Neural progenitor cell (in vitro differentiated cells): Measurements from ENCODE around the gene PC. TPM values are rescaled to one million over a fixed set of nuclear protein-coding genes. Genes with fewer than 3 reads are reported as not detected.
A peak's percentile ranks its signal among the peaks of the same experiment; 100 is the strongest.

Experiments used
- DNase-seq: peaks from one replicate; pipeline ENCODE4 v3.0.0-alpha.2; 2016; ENCODE audit warnings: low spot score
- H2AFZ ChIP-seq: fragments of 200-600 bp; sonication (generic); replicated peaks from 2 replicates; pipeline ENCODE4 v1.6.1; 2016; ENCODE audit warnings: antibody characterized with exemption
- H3F3A ChIP-seq: fragments of 200-600 bp; sonication (generic); 2 replicates; pipeline ENCODE4 v1.6.1; 2016; ENCODE audit warnings: antibody characterized with exemption, low read depth
- H3K27ac ChIP-seq: fragments of 200-600 bp; sonication (generic); 2 replicates; pipeline ENCODE4 v1.5.1; 2016; ENCODE audit warnings: mild to moderate bottlenecking
- H3K27me3 ChIP-seq: fragments of 200-600 bp; sonication (generic); 2 replicates; pipeline ENCODE4 v1.6.1; 2016; ENCODE audit warnings: mild to moderate bottlenecking, moderate library complexity
- H3K36me3 ChIP-seq: fragments of 200-600 bp; sonication (generic); 2 replicates; pipeline ENCODE4 v1.5.1; 2016
- H3K4me1 ChIP-seq: fragments of 200-600 bp; sonication (generic); 2 replicates; pipeline ENCODE4 v1.6.1; 2016; ENCODE audit warnings: mixed run types
- H3K4me2 ChIP-seq: fragments of 200-600 bp; sonication (generic); 2 replicates; pipeline ENCODE4 v1.6.1; 2016
- H3K4me3 ChIP-seq: fragments of 200-600 bp; sonication (generic); 2 replicates; pipeline ENCODE4 v1.5.1; 2016
- H3K79me2 ChIP-seq: fragments of 200-600 bp; sonication (generic); 2 replicates; pipeline ENCODE4 v1.6.1; 2016; ENCODE audit warnings: low read depth
- H3K9ac ChIP-seq: fragments of 200-600 bp; sonication (generic); 2 replicates; pipeline ENCODE4 v1.6.1; 2016
- H3K9me3 ChIP-seq: fragments of 200-600 bp; sonication (generic); 2 replicates; pipeline ENCODE4 v1.5.1; 2016; ENCODE audit warnings: low read depth
- H4K20me1 ChIP-seq: fragments of 200-600 bp; sonication (generic); 2 replicates; pipeline ENCODE4 v1.6.1; 2016; ENCODE audit warnings: low read depth
- H3K27ac Mint-ChIP-seq: 3 replicates; pipeline ENCODE4 v1.8.0; 2021; ENCODE audit warnings: mixed read lengths
- H3K27me3 Mint-ChIP-seq: 2 replicates; pipeline ENCODE4 v1.8.0; 2022; ENCODE audit warnings: low read depth, mild to moderate bottlenecking, inconsistent platforms, moderate library complexity, mixed read lengths; ENCODE audit not compliant: insufficient read depth
- H3K36me3 Mint-ChIP-seq: 3 replicates; pipeline ENCODE4 v1.8.0; 2021; ENCODE audit warnings: mixed read lengths
- H3K4me1 Mint-ChIP-seq: 3 replicates; pipeline ENCODE4 v1.8.0; 2021; ENCODE audit warnings: mixed read lengths
- H3K4me3 Mint-ChIP-seq: 3 replicates; pipeline ENCODE4 v1.8.0; 2021; ENCODE audit warnings: mild to moderate bottlenecking, moderate library complexity, mixed read lengths
- H3K9me3 Mint-ChIP-seq: 3 replicates; pipeline ENCODE4 v1.8.0; 2020; ENCODE audit warnings: mixed read lengths
- CTCF ChIP-seq: fragments of 200-600 bp; sonication (generic); IDR thresholded peaks from 2 replicates; pipeline ENCODE4 v1.5.1; 2017; ENCODE audit warnings: antibody characterized with exemption, mild to moderate bottlenecking
- EZH2 ChIP-seq: fragments of 200-600 bp; sonication (generic); IDR thresholded peaks from 2 replicates; pipeline ENCODE4 v1.6.1; 2017; ENCODE audit warnings: antibody characterized with exemption, mild to moderate bottlenecking, moderate library complexity
- EZH2phosphoT487 ChIP-seq: fragments of 200-600 bp; sonication (generic); IDR thresholded peaks from 2 replicates; pipeline ENCODE4 v1.6.1; 2017; ENCODE audit warnings: antibody characterized with exemption
- total RNA-seq: library from RNA; depleted of rRNA; stranded (reverse); fragments of >200 nt; gene quantifications from 2 replicates; pipeline ENCODE4 v1.2.3, GENCODE V29; 2015; ENCODE audit warnings: low replicate concordance

Gene PC
- total RNA-seq, 1 donor from 2014 or later = 11.4 TPM

GRCh38 chr11:66820381-66820780, 137.8 kb downstream of the PC start:
- Mint-ChIP-seq H3K4me3 (no peak overlapping the region), H3K9me3 (no peaks in the 10 kb centered on the region), H3K36me3 (peaks cover 8% of the 10 kb centered on the region), H3K27ac (no peak overlapping the region), H3K27me3 (no peaks in the 10 kb centered on the region), H3K4me1 (peaks cover 12% of the 10 kb centered on the region)
- no peaks in the 10 kb centered on the region for H3K36me3 ChIP-seq
- no peak for TF ChIP-seq CTCF
- no peak for TF ChIP-seq EZH2phosphoT487
- no peak for TF ChIP-seq EZH2
- no peaks in the 10 kb centered on the region for H4K20me1 ChIP-seq
- no peak overlapping the region for H3K4me2 ChIP-seq
- H3K9me3 ChIP-seq = no peaks in the 10 kb centered on the region
- peaks cover 18% of the 10 kb centered on the region for H3K4me1 ChIP-seq
- DNase-seq = peak; percentile 16
- H3K9ac ChIP-seq = no peak overlapping the region
- H2AFZ ChIP-seq = no peak overlapping the region
- H3K27me3 ChIP-seq = no peaks in the 10 kb centered on the region
- no peak overlapping the region for H3K4me3 ChIP-seq
- H3K27ac ChIP-seq = peak overlapping the region; percentile 7
- no peaks in the 10 kb centered on the region for H3K79me2 ChIP-seq
- H3F3A ChIP-seq = peaks cover 3% of the 10 kb centered on the region

DNA sequence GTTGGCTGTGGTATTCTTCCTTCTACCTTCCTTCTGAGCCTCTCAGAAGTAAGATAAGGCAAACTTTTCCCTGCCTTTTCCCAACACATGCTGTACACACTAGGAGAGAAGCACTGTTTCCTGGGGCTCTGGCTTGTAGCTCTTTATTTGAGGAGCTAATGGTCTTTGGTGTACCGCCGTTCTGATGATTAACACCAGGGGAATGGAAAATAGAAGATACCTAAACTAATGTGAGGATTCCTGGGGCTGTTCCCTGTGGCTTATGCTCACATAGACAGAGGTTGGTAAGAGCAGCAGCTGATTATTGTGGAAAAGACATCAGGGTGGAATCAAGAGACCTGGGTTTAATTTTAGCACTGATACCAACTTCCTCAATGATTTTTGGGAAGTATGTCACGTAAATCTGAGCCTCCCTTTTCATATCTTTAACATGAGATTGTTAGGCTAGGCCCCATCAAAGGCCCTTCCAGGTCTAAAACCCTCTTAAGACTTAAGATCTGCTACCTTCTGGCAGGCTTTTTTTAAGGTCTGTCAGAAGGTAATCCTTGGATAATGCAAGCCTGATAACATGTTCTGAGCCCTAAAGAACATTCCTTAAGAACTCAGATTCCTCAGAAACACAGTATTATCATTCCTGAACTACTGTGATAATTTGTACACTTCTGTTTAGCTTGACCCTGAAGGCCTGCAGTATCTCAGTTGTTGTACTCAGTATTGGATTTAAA, 139.8 kb downstream of the PC start:
- H3K27me3 Mint-ChIP-seq = no peaks in the 10 kb centered on the region
- no peak overlapping the region for H3K9ac ChIP-seq
- peaks cover 3% of the 10 kb centered on the region for H3F3A ChIP-seq
- no peak overlapping the region for H3K4me2 ChIP-seq
- H3K36me3 Mint-ChIP-seq = peaks cover 7% of the 10 kb centered on the region
- H3K79me2 ChIP-seq = no peaks in the 10 kb centered on the region
- H3K4me1 ChIP-seq = peaks cover 18% of the 10 kb centered on the region
- peaks cover 12% of the 10 kb centered on the region for H3K4me1 Mint-ChIP-seq
- no peak overlapping the region for H3K27ac Mint-ChIP-seq
- H3K9me3 Mint-ChIP-seq = no peaks in the 10 kb centered on the region
- no peaks in the 10 kb centered on the region for H3K36me3 ChIP-seq
- H3K4me3 ChIP-seq = no peak overlapping the region
- DNase-seq = no peak
- no peak overlapping the region for H2AFZ ChIP-seq
- H3K27me3 ChIP-seq = no peaks in the 10 kb centered on the region
- H3K4me3 Mint-ChIP-seq = no peak overlapping the region
- TF ChIP-seq EZH2phosphoT487 = no peak
- no peak for TF ChIP-seq EZH2
- no peak for TF ChIP-seq CTCF
- no peaks in the 10 kb centered on the region for H4K20me1 ChIP-seq
- no peak overlapping the region for H3K27ac ChIP-seq
- H3K9me3 ChIP-seq = no peaks in the 10 kb centered on the region

DNA sequence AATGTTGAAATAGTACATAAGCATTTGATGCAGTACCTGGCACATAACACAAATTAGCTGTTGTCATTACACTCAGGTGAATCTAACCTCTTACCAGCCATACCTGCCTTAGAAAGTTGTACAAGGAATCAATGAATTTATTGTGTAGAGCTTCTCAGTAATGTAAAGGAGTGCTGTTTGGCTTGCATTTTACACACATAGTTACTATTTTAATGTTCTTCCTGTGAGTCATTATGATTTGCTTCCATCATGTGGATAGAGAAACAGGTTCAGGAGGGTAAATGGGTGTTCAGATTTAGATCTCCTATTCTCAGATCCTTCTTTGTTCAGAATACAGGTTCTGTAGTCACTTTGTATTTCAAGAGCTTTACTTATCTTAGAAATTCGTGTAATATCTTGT, 142.5 kb downstream of the PC start:
- H3K27ac Mint-ChIP-seq = no peak overlapping the region
- no peak for DNase-seq
- Histone ChIP-seq H3F3A (peaks cover 25% of the 10 kb centered on the region), H3K27ac (no peak overlapping the region), H2AFZ (no peak overlapping the region), H3K9ac (no peak overlapping the region), H3K4me3 (no peak overlapping the region), H3K9me3 (no peaks in the 10 kb centered on the region), H3K79me2 (no peaks in the 10 kb centered on the region), H3K27me3 (no peaks in the 10 kb centered on the region), H3K4me1 (peaks cover 23% of the 10 kb centered on the region), H3K4me2 (no peak overlapping the region), H4K20me1 (no peaks in the 10 kb centered on the region), H3K36me3 (no peaks in the 10 kb centered on the region)
- H3K4me3 Mint-ChIP-seq = no peak overlapping the region
- no peak for TF ChIP-seq EZH2
- no peak for TF ChIP-seq EZH2phosphoT487
- no peak for TF ChIP-seq CTCF
- H3K9me3 Mint-ChIP-seq = no peaks in the 10 kb centered on the region
- H3K4me1 Mint-ChIP-seq = peaks cover 10% of the 10 kb centered on the region
- peaks cover 3% of the 10 kb centered on the region for H3K27me3 Mint-ChIP-seq
- peaks cover 7% of the 10 kb centered on the region for H3K36me3 Mint-ChIP-seq
